Measurements from ENCODE around the gene LCLAT1.

Gene LCLAT1

GRCh38 chr2:30455114-30455738 lies 8.2 kb downstream of the LCLAT1 start:
- no peaks in the 10 kb centered on the region for H3K27me3 ChIP-seq (ENCODE audit: insufficient read depth, poor library complexity, severe bottlenecking)
- TF ChIP-seq, protein P1, sequence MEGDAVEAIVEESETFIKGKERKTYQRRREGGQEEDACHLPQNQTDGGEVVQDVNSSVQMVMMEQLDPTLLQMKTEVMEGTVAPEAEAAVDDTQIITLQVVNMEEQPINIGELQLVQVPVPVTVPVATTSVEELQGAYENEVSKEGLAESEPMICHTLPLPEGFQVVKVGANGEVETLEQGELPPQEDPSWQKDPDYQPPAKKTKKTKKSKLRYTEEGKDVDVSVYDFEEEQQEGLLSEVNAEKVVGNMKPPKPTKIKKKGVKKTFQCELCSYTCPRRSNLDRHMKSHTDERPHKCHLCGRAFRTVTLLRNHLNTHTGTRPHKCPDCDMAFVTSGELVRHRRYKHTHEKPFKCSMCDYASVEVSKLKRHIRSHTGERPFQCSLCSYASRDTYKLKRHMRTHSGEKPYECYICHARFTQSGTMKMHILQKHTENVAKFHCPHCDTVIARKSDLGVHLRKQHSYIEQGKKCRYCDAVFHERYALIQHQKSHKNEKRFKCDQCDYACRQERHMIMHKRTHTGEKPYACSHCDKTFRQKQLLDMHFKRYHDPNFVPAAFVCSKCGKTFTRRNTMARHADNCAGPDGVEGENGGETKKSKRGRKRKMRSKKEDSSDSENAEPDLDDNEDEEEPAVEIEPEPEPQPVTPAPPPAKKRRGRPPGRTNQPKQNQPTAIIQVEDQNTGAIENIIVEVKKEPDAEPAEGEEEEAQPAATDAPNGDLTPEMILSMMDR (IDR thresholded peaks at IDR 0.05; ENCODE audit: insufficient read depth, low read length): no peak
- no peak for TF ChIP-seq REST (IDR thresholded peaks at IDR 0.05; ENCODE audit: insufficient replicate concordance, low read depth)
- no peak overlapping the region for H3K4me3 ChIP-seq (replicated peaks; ENCODE audit: insufficient read depth, low read length)
- H3K27ac ChIP-seq (replicated peaks): no peak overlapping the region
- DNase-seq (ENCODE audit: low read depth in 1 of 2, low spot score in 1 of 2): no peak

- TF ChIP-seq GABPA (IDR thresholded peaks at IDR 0.05; ENCODE audit: low read depth) (no peak), SPI1 (IDR thresholded peaks at IDR 0.05; ENCODE audit: borderline replicate concordance, low read depth) (peak; percentile 15; the same call in 1 of the 2 replicates)
- no peak for DNase-seq (ENCODE audit: low read depth in 1 of 2, low spot score in 1 of 2)
- H3K27me3 ChIP-seq (ENCODE audit: insufficient read depth, poor library complexity, severe bottlenecking): no peaks in the 10 kb centered on the region
- H3K4me3 ChIP-seq (replicated peaks; ENCODE audit: insufficient read depth, low read length): no peak overlapping the region
- H3K27ac ChIP-seq (replicated peaks): no peak overlapping the region
These were observed 9.1 kb downstream of the LCLAT1 start for GRCh38 chr2:30456106-30456505.

GRCh38 chr2:30456579-30456978 lies 9.5 kb downstream of the LCLAT1 start:
- DNase-seq (ENCODE audit: low read depth in 1 of 2, low spot score in 1 of 2): no peak
- Histone ChIP-seq H3K27ac (replicated peaks) (no peak overlapping the region), H3K4me3 (replicated peaks; ENCODE audit: insufficient read depth, low read length) (no peak overlapping the region), H3K27me3 (ENCODE audit: insufficient read depth, poor library complexity, severe bottlenecking) (no peaks in the 10 kb centered on the region)
- TF ChIP-seq SPI1 (IDR thresholded peaks at IDR 0.05; ENCODE audit: borderline replicate concordance, low read depth): no peak
- TF ChIP-seq POLR2AphosphoS5 (IDR thresholded peaks at IDR 0.05; ENCODE audit: low read depth): no peak
- TF ChIP-seq GABPA (IDR thresholded peaks at IDR 0.05; ENCODE audit: low read depth): no peak
- TF ChIP-seq REST (IDR thresholded peaks at IDR 0.05; ENCODE audit: insufficient replicate concordance, low read depth): no peak
- TF ChIP-seq, protein P1 (IDR thresholded peaks at IDR 0.05; ENCODE audit: insufficient read depth, low read length): no peak

GRCh38 chr2:30457296-30457695 lies 10.2 kb downstream of the LCLAT1 start:
- no peak for TF ChIP-seq GABPA (IDR thresholded peaks at IDR 0.05; ENCODE audit: low read depth)
- TF ChIP-seq, protein P1 (IDR thresholded peaks at IDR 0.05; ENCODE audit: insufficient read depth, low read length): no peak
- TF ChIP-seq POLR2AphosphoS5 (IDR thresholded peaks at IDR 0.05; ENCODE audit: low read depth): no peak
- TF ChIP-seq REST (IDR thresholded peaks at IDR 0.05; ENCODE audit: insufficient replicate concordance, low read depth): no peak
- no peak for TF ChIP-seq SPI1 (IDR thresholded peaks at IDR 0.05; ENCODE audit: borderline replicate concordance, low read depth)
- Histone ChIP-seq H3K4me3 (replicated peaks; ENCODE audit: insufficient read depth, low read length) (no peak overlapping the region), H3K27ac (replicated peaks) (no peak overlapping the region), H3K27me3 (ENCODE audit: insufficient read depth, poor library complexity, severe bottlenecking) (no peaks in the 10 kb centered on the region)
- no peak for DNase-seq (ENCODE audit: low read depth in 1 of 2, low spot score in 1 of 2)

Data from HL-60 (cell line).